Muscle of leg (tissue), 11 donors: ENCODE measurements around the gene TBC1D10B. TPM values are rescaled to one million over a fixed set of nuclear protein-coding genes. Genes with fewer than 3 reads are reported as not detected.

ENCODE experiments used
- DNase-seq: peaks from one replicate; pipeline ENCODE4 v3.0.0; 2013
- H3K27ac ChIP-seq: one replicate; pipeline ENCODE4 v1.5.1; 2013; ENCODE audit warnings: mild to moderate bottlenecking, low read length, control low read depth
- H3K27me3 ChIP-seq: one replicate; pipeline ENCODE4 v1.6.1; 2013; ENCODE audit warnings: low read length; ENCODE audit not compliant: control insufficient read depth, insufficient read depth
- H3K36me3 ChIP-seq: one replicate; pipeline ENCODE4 v1.6.1; 2013; ENCODE audit warnings: low read length; ENCODE audit not compliant: control insufficient read depth, insufficient read depth
- H3K4me1 ChIP-seq: one replicate; pipeline ENCODE4 v1.6.1; 2013; ENCODE audit warnings: low read length; ENCODE audit not compliant: control insufficient read depth, insufficient read depth
- H3K4me3 ChIP-seq: one replicate; pipeline ENCODE4 v1.5.1; 2013; ENCODE audit warnings: low read length, control low read depth
- H3K9me3 ChIP-seq: replicated peaks from 2 replicates; pipeline ENCODE4 v1.6.1; 2013; ENCODE audit warnings: low read depth, low read length; ENCODE audit not compliant: control insufficient read depth
- WGBS: methylation state at CpG from one replicate; pipeline ENCODE4 v1.1.5; 2013; ENCODE audit warnings: missing lambda C conversion rate; ENCODE audit not compliant: insufficient coverage; 5-methylcytosine and 5-hydroxymethylcytosine counted together
- polyA plus RNA-seq, 8 donors: library from polyadenylated mRNA; unstranded; fragments of 120-200 nt; gene quantifications; one replicate each; pipeline versions ENCODE4 v1.2.1 to v1.2.3, GENCODE V29; 2013; ENCODE audit warnings: inconsistent platforms in 1 of 8, low replicate concordance in 1 of 8; ENCODE audit not compliant: insufficient read length in 8 of 8, insufficient read depth in 1 of 8
- total RNA-seq: library from RNA; stranded (reverse); fragments of 120-200 nt; gene quantifications from one replicate; pipeline ENCODE4 v1.2.4, GENCODE V29; 2013

TBC1D10B gene
- total and polyA plus RNA-seq, 9 donors: 16.9 to 38.9 (median 33.1) TPM

- H3K36me3 ChIP-seq: peaks cover 18% of the 10 kb centered on the region
- H3K4me1 ChIP-seq: peaks cover 50% of the 10 kb centered on the region
- no peaks in the 10 kb centered on the region for H3K9me3 ChIP-seq
- H3K27me3 ChIP-seq: no peaks in the 10 kb centered on the region
- peak; percentile 83 for DNase-seq
- H3K27ac ChIP-seq: peak within 1 kb of the TSS; percentile 99
- 60% methylated on average over 1 of the region's 6 CpGs for WGBS
- H3K4me3 ChIP-seq: peak within 1 kb of the TSS; percentile 79
These were observed 4.2 kb upstream of the TBC1D10B start, which contains the start of gene MYL11 for GRCh38 chr16:30374538-30374937. Gene MYL11, plus strand, starts transcription at chr16:30374802. Its CDS starts 56 bp downstream, at chr16:30374858.

- no peaks in the 10 kb centered on the region for H3K27me3 ChIP-seq
- H3K9me3 ChIP-seq: no peaks in the 10 kb centered on the region
- H3K36me3 ChIP-seq: peaks cover 19% of the 10 kb centered on the region
- H3K4me1 ChIP-seq: peaks cover 54% of the 10 kb centered on the region
- peak overlapping the region; percentile 21 for H3K4me3 ChIP-seq
- peak overlapping the region; percentile 99 for H3K27ac ChIP-seq
- DNase-seq: peak; percentile 59
- WGBS: 69% methylated on average over 3 of the region's 5 CpGs
These were observed 2.4 kb upstream of the TBC1D10B start for GRCh38 chr16:30372725-30373124.

GRCh38 chr16:30372038-30372712 is 1.9 kb upstream of the TBC1D10B start:
- peaks cover 19% of the 10 kb centered on the region for H3K36me3 ChIP-seq
- peaks cover 54% of the 10 kb centered on the region for H3K4me1 ChIP-seq
- peak; percentile 92 for DNase-seq
- H3K9me3 ChIP-seq: no peaks in the 10 kb centered on the region
- H3K27me3 ChIP-seq: no peaks in the 10 kb centered on the region
- 75% methylated on average over 1 of the region's 6 CpGs for WGBS
- H3K27ac ChIP-seq: peak overlapping the region; percentile 99
- H3K4me3 ChIP-seq: peak overlapping the region; percentile 55

- Histone ChIP-seq H3K4me1 (peaks cover 47% of the 10 kb centered on the region), H3K4me3 (peak overlapping the region; percentile 55), H3K9me3 (no peaks in the 10 kb centered on the region), H3K36me3 (peaks cover 14% of the 10 kb centered on the region), H3K27me3 (no peaks in the 10 kb centered on the region), H3K27ac (peak overlapping the region; percentile 99)
- DNase-seq: no peak
- 18% methylated on average over 10 of the region's 11 CpGs for WGBS
These were observed 1.0 kb upstream of the TBC1D10B start for GRCh38 chr16:30371248-30371816.

GRCh38 chr16:30369938-30370455 is 297 bp downstream of the TBC1D10B start:
- H3K4me3 ChIP-seq: peak overlapping the region; percentile 83
- 0% methylated on average over 57 of the region's 76 CpGs for WGBS
- peaks cover 44% of the 10 kb centered on the region for H3K4me1 ChIP-seq
- no peak for DNase-seq
- no peaks in the 10 kb centered on the region for H3K27me3 ChIP-seq
- H3K9me3 ChIP-seq: no peaks in the 10 kb centered on the region
- H3K27ac ChIP-seq: peak overlapping the region; percentile 71
- H3K36me3 ChIP-seq: peaks cover 16% of the 10 kb centered on the region

- Histone ChIP-seq H3K36me3 (peaks cover 23% of the 10 kb centered on the region), H3K4me3 (peak overlapping the region; percentile 83), H3K4me1 (peaks cover 42% of the 10 kb centered on the region), H3K27ac (peak overlapping the region; percentile 71), H3K9me3 (no peaks in the 10 kb centered on the region), H3K27me3 (no peaks in the 10 kb centered on the region)
- peak; percentile 43 for DNase-seq
- WGBS: 3% methylated on average over 45 of the region's 45 CpGs
These were observed 980 bp downstream of the TBC1D10B start for GRCh38 chr16:30369091-30369937.

GRCh38 chr16:30368792-30369090 is 1.6 kb downstream of the TBC1D10B start:
- WGBS: 0% methylated on average over 1 of the region's 4 CpGs
- Histone ChIP-seq H3K4me1 (peaks cover 41% of the 10 kb centered on the region), H3K36me3 (peaks cover 23% of the 10 kb centered on the region), H3K27me3 (no peaks in the 10 kb centered on the region), H3K4me3 (peak overlapping the region; percentile 83), H3K27ac (peak overlapping the region; percentile 71), H3K9me3 (no peaks in the 10 kb centered on the region)
- no peak for DNase-seq

- peak overlapping the region; percentile 83 for H3K4me3 ChIP-seq
- DNase-seq: no peak
- no peaks in the 10 kb centered on the region for H3K27me3 ChIP-seq
- no peaks in the 10 kb centered on the region for H3K9me3 ChIP-seq
- H3K36me3 ChIP-seq: peaks cover 25% of the 10 kb centered on the region
- peaks cover 41% of the 10 kb centered on the region for H3K4me1 ChIP-seq
- 0% methylated on average over 3 of the region's 8 CpGs for WGBS
- peak overlapping the region; percentile 3 for H3K27ac ChIP-seq
These were observed 2.0 kb downstream of the TBC1D10B start for GRCh38 chr16:30368122-30368791.

GRCh38 chr16:30367349-30368009 is 2.8 kb downstream of the TBC1D10B start:
- Histone ChIP-seq H3K4me1 (peaks cover 34% of the 10 kb centered on the region), H3K27me3 (no peaks in the 10 kb centered on the region), H3K9me3 (no peaks in the 10 kb centered on the region), H3K36me3 (peaks cover 32% of the 10 kb centered on the region), H3K4me3 (peak overlapping the region; percentile 83), H3K27ac (no peak overlapping the region)
- WGBS: 72% methylated on average over 8 of the region's 10 CpGs
- no peak for DNase-seq
